NCI-H345 (cell line): ENCODE measurements around the gene LIPT1.
"Not testable (repeated sequence)": the region's sequence is repeated elsewhere in the genome, so short reads cannot be mapped to it uniquely, and the experiment has no call there.

Experiments
- DNase-seq: peaks from one replicate; lab custom pipeline; 2025; lab: John Stamatoyannopoulos, UW

LIPT1 gene

DNA sequence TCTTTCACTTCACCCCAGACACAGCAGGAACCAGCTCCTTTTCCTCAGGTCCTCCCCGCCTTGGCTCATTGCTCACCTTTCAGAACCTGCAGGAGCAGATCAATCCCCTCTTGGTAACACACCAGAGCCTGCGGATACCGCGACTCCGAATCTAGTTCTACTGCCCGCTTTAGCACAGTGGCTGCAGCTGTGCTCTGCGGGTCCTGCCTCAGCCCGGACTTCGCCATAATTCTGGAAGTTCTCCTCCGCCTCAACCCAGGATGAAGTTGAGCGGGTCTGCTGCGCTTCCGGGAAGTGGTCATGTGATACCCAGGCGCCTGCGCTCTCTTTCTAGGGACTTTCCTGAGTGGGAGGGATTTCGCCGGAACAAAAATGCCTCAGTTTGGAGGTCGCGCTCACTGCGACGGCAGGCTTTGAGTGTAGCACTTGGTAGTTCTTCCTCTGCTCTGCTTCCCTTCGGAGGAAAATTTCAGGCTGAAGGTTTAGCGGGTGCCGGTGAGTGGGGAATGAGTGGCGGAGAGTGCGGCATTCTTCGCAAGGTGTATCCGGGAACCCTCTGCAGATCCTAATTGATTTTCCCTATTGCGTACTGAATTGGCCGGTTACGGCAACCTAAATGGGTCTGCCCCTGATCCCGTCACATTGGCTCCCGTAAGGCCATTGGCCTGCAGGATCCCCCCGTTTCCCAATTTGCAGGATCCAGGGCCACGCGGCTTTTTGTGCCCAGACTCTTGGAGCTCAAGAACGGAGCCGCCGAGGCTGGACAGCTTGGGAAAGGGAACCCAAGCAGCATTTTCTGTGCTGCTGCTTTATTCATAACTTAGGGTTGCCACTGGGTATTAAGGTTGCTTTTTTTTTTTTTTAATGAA, 26.2 kb downstream of the LIPT1 start, which contains the start of the genes MITD1 and MRPL30:
MITD1 (minus strand) TSS at position 304 of the 869 bp plus-strand sequence; CDS start at position 227, 77 bp downstream.
MRPL30 (plus strand) TSS at position 430 of the 869 bp plus-strand sequence. CDS start 5,020 bp downstream, outside the sequence.
- DNase-seq: peak; percentile 96

- DNase-seq: peak; percentile 1
Observed at GRCh38 chr2:99181624-99182000, 26.8 kb downstream of the LIPT1 start.

GRCh38 chr2:99183025-99183424, 28.3 kb downstream of the LIPT1 start:
- no peak for DNase-seq

DNA sequence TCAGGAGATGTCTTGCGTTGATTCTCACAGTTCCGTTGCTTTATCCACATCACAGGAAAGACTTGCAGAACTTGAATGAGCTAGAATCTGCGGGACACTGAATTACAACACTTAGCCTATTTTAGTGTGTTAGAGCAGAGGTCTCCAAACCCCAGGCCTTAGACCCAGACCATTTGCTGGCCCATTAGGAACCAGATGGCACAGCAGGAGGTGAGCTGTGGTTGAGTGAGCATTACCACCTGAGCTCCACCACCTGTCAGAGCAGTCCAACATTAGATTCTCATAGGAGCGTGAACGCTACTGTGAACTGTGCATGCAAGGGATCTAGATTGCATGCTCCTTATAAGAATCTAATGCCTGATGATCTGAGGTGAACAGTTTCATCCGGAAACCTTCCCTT, 30.0 kb downstream of the LIPT1 start:
- DNase-seq: no peak

- DNase-seq: no peak
Observed at GRCh38 chr2:99187011-99187410, 32.2 kb downstream of the LIPT1 start.

DNA sequence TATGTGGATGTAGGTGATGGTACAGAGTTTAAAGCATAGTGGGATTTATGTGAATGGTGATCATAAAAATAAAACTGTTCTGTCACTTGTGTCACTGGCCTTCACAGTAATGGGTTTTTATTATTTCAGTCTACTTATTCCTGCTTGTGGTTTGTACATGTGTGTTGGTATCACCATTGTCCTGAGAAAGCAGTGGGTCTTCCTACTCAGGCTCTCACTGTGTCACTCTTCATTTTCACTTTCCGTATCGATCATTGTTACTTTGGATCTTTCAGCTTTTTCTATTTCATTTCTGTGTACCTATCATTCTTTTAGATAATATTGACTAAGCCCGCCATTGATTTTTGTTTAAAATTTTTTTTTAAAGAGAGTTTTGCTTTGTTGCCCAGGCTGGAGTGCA, 33.6 kb downstream of the LIPT1 start:
- no peak for DNase-seq

DNA sequence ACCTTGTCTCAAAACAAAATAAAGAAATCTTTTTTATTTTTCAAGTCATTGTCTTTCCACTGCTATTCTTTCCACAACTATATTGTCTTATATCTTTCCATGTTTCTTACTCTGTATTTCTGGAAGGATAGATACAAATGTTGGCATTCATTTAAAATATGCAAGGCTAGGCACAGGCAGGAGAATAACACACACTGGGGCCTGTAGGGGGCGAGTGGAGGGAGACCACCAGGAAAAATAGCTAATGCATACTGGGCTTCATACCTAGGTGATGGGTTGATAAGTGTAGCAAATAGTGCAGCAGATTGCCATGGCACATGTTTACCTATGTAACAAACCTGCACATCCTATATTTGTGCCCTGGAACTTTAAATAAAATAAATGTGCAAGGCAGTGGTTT, 35.8 kb downstream of the LIPT1 start:
- DNase-seq: no peak

- DNase-seq: not testable (repeated sequence)
Observed at GRCh38 chr2:99192364-99192763, 37.6 kb downstream of the LIPT1 start.

DNA sequence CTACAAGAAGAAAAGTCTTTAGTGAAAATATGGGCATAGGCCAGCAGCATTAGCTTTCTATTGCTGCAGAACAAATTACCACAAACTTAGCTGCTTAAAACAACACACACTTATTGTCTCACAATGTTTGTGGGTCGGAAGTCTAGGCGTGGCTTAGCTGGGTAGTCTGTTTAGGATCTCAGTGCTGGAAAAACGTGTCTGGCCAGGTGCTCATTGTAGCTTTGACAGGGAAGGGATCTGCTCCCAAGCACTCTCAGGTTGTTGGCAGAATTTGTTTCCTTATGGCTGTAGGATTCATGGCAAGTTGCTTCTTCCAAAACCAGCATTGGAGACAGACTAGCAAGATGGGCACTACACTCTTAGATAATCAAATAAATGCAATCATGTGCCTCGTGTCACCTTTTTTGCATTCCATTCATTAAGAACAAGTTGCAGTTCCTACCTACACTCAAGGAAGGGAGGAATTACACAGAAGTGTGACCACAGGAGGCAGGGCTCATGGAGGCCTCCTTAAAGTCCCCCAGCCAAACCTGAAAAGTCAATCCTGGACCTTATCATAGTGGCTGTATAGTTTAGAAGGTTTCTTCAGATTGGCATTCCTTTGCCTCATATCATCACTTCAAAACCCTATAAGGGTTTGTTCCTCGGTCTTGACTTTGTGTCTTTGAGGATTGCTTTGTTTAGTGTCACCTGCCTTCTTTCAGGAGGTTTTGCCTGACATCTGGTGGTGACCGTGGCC, 43.5 kb downstream of the LIPT1 start:
- no peak for DNase-seq

DNA sequence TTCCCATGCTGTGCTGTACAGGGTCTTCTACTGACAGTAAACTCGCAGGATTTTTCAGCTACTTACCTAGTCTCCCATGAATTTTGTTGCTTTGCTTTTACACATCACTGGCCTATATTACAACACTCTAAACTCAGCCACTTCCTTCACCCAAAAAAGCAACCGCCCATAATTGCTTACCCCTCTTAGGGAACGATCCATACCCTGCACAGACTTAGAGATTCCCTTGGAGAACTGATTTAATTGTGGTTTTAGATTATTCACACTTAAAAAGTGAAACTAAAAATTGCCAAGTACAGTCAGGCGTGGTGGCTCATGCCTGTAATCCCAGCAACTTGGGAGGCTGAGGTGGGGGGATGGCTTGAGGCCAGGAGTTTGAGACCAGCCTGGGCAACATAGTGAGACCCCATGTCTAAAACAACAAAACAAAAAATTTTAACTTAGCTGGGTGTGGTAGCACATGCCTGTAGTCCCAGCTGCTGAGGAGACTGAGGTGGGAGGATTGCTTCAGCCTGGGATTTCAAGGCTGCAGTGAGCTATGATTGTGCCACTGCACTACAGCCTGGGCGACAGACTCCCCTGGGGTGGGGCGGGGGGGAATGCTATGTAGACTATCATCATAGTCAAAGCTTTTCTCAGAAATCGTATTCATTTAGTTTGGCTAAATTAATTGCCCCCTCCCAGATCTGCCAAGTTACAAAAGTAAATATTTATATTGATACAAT, 45.5 kb downstream of the LIPT1 start:
- no peak for DNase-seq

DNA sequence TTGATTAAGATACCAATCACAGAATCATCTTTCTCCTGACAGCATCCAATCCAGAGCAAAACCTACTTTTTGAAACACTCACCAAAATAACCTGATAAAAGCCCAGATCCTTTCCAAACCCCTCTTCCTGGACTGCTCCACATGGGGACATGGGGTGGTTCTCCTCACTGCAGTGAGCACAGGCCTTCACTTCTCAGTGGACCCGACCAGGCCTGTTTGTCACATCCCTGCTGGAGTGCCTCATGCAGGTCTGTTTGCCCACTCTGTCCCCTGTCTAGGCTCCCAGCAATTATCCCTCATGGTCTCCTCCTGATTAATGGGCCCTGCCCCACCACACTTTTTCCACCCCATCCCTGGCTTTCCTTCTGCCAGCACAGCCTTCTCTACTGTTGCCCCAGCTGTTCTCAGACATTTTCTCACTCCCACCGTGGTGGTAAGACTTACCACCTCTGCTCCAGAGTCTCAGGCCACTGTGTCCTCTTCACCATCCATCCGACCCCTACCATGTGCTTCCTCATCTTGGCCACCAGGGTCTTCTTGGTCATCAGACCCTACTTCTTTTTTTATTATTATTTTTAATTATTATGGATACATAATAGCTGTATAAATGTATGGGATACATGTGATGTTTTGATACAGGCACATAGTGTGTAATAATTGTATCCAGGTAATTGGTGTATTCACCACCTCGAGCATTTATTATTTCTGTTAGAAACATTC, 47.4 kb downstream of the LIPT1 start:
- DNase-seq: no peak

DNA sequence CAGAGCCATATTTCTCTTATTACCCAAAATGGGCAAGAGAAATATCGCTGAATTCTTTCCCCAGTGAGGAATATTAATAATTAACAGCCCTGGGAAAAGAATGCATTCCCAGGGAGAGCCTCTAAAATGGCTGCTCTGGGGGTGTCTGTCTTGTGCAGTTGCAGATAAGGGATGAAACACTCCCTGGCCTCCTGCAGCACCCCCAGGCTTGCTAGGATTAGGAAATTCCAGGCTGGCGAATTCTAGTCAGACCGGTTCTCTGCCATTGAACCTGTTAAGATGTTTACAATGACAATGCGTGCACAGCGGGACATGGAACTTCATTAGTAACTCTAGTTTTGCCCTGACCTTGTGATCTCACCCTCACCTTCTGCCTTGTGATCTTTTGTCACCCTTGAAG, 50.7 kb downstream of the LIPT1 start:
- no peak for DNase-seq
